HG02588 (cell line): ENCODE results near the gene SPOCK2.

Experiments
- ATAC-seq: cut with Tn5 transposase; IDR thresholded peaks from one replicate; pipeline ENCODE4 v1.9.1; 2021; ENCODE audit warnings: mild to moderate bottlenecking, moderate library complexity; ENCODE audit not compliant: unreplicated experiment

Gene SPOCK2

GRCh38 chr10:72074574-72075375 is 13.6 kb downstream of the SPOCK2 start:
- ATAC-seq, result no peak

GRCh38 chr10:72073708-72074573 is 14.4 kb downstream of the SPOCK2 start:
- no peak for ATAC-seq

DNA sequence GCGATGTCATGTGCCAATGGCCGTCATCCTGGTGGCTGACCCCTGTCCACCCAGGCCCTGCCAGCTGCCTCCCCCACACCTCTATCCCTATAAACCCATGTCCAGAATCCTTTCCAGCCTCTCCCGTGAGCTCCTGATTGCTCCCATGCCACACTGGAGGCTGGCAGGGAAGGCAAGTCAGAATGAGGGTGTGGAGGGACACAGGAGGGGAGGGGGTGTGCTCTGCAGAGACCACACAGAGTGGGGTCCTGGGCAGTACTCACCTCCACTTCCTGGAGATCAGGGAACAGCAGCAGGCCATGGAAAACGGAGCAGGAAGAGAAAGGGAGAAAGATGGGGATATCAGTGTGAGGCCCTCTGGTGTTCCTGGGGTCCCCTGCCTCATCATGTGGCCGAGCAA is 15.7 kb downstream of the SPOCK2 start:
- no peak for ATAC-seq

DNA sequence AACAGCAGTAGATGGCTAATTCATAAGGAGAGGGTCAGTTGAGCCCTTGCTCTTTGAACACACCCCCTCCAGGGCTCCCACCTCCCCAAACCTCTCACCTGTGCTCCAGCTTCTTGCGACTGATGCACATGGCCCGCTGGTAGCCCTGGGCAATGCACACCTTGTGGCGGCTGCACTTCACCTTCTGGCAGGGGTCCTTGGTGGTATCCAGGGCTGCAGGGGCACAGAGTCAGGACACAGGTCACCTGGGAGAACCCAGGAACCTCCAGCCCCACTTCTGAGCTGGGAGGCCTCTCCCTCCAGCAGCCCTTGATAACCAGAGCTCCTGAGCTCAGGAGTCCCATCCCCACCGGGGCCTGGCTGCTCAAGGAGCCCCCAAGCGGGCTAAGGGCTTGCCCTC is 16.3 kb downstream of the SPOCK2 start:
- ATAC-seq, result no peak

- ATAC-seq, result no peak
These were observed 18.4 kb downstream of the SPOCK2 start for GRCh38 chr10:72069751-72070526.

- no peak for ATAC-seq
These were observed 19.4 kb downstream of the SPOCK2 start for GRCh38 chr10:72068901-72069446.

DNA sequence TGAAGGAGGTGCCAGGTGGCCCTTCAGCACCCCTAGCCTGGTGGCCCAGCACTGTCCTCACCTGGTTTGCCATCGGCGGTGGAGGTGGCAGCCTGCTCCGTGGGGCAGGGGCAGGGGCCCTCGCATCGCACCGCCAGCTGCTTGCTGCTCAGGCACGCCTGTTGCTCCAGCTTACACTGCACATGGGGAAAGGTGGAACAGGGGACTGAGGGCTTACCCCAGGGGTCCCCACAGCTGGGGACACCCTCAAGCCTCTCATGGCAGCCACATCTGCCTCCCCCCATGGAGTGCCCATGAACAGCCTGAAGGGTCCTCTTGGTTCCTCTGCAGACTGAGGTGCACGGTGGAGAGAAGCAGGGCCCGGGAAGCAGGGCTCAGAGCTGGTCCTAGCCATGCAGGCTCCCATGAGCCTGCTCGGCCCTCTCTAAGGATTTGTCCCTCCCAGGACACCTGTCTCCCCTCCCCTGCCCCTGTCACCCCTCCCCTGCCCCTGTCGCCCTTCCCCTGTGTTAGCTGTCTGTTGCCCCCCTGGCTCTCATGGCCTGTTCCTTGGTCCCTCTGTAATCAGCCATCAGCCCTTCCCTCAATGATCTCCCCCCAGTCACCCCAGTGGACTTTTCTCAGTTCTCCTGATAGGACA is 20.1 kb downstream of the SPOCK2 start:
- no peak for ATAC-seq

DNA sequence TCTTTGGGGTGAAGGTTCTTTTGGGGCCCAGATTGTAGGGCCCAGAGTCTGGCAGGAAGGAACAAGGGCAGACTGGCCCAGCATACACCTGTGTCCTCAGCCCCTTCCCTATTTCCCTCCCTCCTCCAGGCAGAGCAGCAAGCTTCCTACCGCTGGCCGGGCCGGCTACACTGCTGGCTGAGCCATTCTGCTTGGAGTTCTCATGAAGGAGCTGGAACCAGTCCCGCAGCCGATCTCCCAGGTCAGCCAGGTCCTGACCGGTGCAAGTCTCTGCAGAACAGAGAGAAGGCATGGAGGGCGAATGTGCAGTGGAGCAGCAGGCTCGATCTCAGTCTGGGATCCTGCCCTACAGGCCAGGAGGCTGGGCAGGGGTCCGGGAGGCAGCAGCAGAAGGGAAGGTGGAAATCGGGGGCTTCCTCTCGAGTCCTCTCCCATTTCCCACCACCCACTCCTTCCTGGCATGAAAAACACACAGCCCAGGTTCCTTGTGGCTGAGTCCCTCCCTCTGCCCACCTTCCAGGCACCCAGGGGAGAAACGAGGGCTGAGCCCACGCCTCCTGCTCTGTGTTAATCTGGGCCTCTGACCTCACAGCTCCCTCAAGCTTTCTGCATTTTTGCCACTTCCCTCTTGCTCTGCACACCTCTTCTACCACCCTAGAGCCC is 20.8 kb downstream of the SPOCK2 start:
- no peak for ATAC-seq

DNA sequence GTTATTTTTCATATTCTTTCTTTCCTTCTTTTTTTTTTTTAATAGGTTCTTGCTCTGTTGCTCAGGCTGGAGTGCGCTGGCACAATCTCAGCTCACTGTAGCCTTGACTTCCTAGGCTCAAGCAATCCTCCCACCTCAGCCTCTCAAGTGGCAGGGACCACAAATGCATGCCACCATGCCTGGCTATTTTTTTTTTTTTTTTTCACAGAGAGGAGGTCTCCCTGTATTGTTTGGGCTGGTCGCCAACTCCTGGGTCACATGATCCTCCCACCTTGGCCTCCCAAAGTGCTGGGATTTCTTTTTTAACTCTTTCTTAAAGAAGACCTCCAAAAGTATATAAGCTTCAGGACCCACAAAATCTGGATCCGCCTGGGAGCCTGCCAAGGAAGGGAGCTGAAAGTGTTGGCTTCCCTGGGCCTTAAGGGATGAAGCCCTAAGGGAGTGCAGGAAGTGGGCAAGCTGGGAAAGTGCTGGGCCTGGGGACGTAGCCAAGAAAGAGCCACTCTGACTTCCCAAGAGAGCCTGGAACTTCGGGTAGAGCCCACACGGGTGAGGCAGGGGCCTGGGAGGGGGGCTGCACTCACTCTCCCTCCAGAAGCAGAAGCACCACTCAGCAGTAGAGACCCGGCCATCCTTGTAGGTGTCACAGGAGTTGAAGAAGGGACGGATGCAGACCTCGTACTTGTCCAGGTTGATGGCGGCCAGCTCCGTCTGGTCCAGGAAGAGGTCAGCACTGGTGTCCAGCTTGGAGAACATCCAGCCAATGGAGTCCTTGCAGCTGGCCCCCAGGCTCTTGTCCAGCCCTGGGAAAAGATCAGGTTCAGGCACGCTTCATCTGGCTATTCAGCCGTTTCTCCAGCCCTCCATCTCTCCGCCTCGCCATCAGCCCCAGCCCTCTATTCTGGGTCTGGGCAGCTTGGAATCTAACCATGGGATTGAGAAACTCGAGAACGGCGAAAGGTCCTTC is 21.8 kb downstream of the SPOCK2 start:
- ATAC-seq, result no peak

DNA sequence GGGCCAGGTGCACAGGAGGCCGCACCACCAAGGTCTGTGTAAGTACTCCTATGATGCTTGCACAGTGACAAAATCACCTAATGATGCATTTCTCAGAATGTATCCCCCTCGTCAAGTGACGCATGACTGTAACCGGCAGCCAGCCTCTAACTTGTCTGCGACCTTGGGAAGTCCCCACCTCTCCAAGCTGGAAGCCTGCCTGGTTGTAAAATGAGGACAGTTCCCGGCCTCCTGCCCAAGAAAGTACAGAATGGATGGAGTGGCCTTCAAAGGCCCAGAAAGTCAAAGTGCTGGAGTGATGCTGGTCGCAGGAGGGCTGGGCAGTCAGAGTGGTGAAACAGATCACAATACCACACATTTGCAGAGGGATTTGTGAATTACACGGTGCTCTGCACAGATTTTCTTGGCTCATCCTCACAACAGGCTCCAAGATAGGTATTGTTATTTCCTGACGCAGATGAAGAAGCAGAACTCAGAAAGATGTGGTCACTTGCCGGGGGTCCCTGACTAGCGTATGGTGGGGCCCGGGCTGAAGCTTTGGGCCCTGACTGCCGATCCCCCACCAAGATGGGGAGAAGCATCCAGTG is 22.8 kb downstream of the SPOCK2 start:
- ATAC-seq, result no peak

DNA sequence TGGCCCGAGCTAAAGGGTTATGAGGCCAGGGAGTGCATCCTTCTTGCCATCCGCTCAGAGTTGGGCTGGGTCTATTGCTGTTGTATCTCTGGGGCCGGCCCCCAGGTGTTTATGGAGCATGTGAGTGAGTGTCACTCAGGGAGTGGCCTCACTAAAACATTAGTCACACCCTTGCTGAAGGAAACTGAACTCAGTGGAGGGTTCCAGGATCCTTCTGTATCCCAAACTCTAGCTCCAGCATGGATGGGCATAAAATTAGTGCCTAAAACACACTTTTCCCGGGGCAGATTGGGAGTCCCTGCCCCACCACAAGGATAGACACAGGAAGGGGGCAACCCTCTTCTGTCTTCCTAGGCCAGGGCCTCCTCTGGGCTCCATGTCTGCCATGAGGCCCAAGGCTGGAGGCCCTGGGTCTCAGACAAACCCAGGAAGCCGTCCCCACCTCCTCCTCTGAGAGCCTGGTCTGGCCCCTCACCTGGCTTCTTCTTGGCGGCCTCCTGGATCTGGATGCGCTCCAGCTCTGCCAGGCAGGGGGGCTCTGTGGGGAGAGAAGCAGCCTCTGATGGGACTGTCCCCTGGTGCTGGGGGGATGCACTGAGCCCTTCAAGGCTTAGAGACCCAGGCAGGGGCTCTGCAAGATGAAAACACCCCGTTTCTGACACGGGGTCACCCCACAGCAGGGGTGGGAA is 24.5 kb downstream of the SPOCK2 start:
- no peak for ATAC-seq

- ATAC-seq, result no peak
These were observed 25.3 kb downstream of the SPOCK2 start for GRCh38 chr10:72062832-72063702.

- ATAC-seq, result no peak
These were observed 26.0 kb downstream of the SPOCK2 start for GRCh38 chr10:72062382-72062781.

DNA sequence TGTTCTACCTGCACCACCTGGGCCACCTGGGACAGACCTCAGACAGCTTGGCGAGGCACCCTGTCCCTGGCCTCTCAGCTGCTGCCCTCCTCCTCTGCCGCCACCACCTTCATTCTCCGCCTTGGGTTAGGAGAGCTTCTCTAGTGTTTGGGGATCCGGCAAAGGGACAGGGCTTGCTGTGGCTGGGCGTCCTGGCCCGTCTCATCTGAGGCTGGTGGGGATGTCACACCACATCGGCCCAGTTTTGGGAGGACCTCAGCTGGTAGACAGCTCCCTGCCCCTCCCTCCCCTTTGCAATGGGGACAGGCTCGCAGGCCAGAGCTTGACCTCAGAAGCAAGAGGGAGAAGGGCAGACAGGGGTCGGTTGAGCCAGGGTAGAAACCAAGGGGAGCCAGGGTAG is 26.4 kb downstream of the SPOCK2 start:
- ATAC-seq, result no peak

DNA sequence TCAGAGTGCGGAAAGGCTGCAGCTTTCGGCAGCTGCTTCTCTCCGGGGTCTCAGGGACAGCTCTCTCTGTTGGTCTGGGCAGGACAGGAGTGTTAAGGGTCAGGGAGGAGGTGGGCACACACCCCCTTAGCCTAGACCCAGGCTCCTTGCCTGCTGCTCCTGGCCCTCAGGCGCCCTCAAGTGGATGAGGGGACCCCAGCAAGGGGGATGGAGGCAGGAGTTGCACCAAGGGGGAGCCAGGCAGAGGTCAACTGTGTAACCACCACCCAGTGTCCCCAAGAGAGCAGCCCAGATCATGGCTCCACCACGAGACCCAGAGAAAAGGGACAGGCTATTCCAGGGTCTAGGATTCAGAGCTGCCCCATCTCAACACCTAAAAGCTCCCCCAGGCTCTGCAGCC is 26.9 kb downstream of the SPOCK2 start:
- no peak for ATAC-seq

DNA sequence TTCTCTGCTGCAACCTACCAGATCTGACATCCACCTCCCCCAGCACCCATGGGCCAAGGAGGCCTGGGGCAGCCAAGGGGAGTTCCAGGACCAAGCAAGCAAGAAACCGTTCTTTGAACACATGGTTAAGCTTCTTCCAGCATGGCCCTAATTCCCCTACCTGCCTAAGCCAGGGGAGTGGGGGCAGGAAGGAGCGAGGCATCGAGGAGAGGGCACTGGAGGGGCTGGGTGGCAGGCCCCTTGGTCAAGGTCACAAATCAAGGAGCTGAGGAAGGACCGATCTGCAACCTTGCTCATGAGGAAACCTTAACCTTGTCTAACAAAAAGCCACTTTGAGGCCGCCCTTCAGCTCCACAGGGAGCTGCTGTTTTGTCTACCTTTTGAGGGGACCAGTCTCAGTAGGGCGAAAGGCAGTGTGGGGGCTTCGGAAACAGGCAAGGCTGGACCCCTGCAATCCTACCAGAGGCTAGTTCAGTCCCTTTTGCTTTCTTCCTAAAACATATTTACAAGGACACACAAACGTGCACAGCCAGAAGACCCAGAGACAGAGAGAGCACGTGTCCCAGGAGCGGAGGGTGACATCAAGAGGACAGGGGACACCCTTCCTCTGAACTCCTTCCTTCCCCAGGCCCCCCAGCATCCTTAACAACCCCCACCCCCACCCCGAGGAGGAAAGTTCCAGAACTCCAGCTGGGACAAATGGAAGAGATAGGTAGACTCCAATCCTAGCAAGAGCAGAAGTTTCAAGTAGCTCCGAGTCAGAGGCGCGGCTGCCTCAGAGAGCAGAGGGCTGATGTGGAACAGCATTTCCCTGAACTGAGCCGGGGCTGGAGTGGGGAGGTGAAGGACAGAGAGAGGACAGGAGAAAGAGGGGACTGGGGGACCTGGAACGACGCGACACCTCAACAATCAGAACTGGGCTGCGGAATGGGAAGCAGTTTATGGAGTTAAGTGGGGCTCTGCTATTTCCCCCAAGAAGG is 28.2 kb downstream of the SPOCK2 start:
- ATAC-seq, result no peak
